IMR-90 (cell line): ENCODE results near the gene GPC4. TPM values are rescaled to one million over a fixed set of nuclear protein-coding genes. Genes with fewer than 3 reads are reported as not detected.

Experiments used
- ATAC-seq: fragments of 200-7000 bp; cut with Tn5 transposase; 2 replicates; pipeline ENCODE4 v1.9.1; 2020; ENCODE audit warnings: low read depth, mild to moderate bottlenecking, moderate library complexity
- BruUV-seq: library from RNA; stranded (reverse); fragments of 400-500 nt; replicated peaks from 2 replicates; lab custom pipeline; 2021; lab: Mats Ljungman, UMichigan
- CTCF ChIA-PET: fragments of 300-600 bp; formaldehyde crosslinking; extraction: SDS; loops from one replicate; lab custom pipeline; 2021; ENCODE audit warnings: antibody characterized with exemption; lab: Yijun Ruan, JAX
- POLR2A ChIA-PET: fragments of 300-600 bp; sonication (Branson Sonifier 250); formaldehyde crosslinking; loops from one replicate; lab custom pipeline; 2022; ENCODE audit warnings: antibody characterized with exemption; ENCODE audit not compliant: unreplicated experiment; lab: Charles Lee
- DNase-seq: peaks from one replicate; pipeline ENCODE4 v3.0.0; 2013
- H2AFZ ChIP-seq: replicated peaks from 2 replicates; pipeline ENCODE3; 2013; ENCODE audit warnings: low read length, mild to moderate bottlenecking; ENCODE audit not compliant: poor library complexity
- H2AK5ac ChIP-seq: 2 replicates; pipeline ENCODE4 v1.6.1; 2013; ENCODE audit warnings: low read depth, low read length, inconsistent platforms
- H2AK9ac ChIP-seq: replicated peaks from 2 replicates; pipeline ENCODE3; 2013; ENCODE audit warnings: mild to moderate bottlenecking, low read depth, low read length, moderate library complexity; ENCODE audit not compliant: poor library complexity
- H2BK120ac ChIP-seq: 2 replicates; pipeline ENCODE4 v1.6.1; 2013; ENCODE audit warnings: low read depth, low read length, inconsistent platforms
- H2BK15ac ChIP-seq: 3 replicates; pipeline ENCODE4 v1.6.1; 2013; ENCODE audit warnings: low read depth, low read length, inconsistent platforms
- H2BK20ac ChIP-seq: 2 replicates; pipeline ENCODE4 v1.6.1; 2013; ENCODE audit warnings: low read depth, mild to moderate bottlenecking, inconsistent platforms, low read length, moderate library complexity
- H2BK5ac ChIP-seq: 2 replicates; pipeline ENCODE4 v1.6.1; 2013; ENCODE audit warnings: mild to moderate bottlenecking, low read depth, low read length, inconsistent platforms; ENCODE audit not compliant: poor library complexity, severe bottlenecking
- H3K14ac ChIP-seq: replicated peaks from 2 replicates; pipeline ENCODE4 v1.6.1; 2013; ENCODE audit warnings: low read depth, low read length, inconsistent platforms
- H3K18ac ChIP-seq: 2 replicates; pipeline ENCODE4 v1.6.1; 2013; ENCODE audit warnings: low read depth, low read length, control low read depth
- H3K23ac ChIP-seq: 2 replicates; pipeline ENCODE4 v1.6.1; 2013; ENCODE audit warnings: low read depth, low read length, inconsistent platforms
- H3K27ac ChIP-seq: 2 replicates; pipeline ENCODE4 v1.5.1; 2013; ENCODE audit warnings: mild to moderate bottlenecking, control low read depth, low read length; ENCODE audit not compliant: insufficient read depth
- H3K27me3 ChIP-seq: 2 replicates; pipeline ENCODE4 v1.6.1; 2013; ENCODE audit warnings: low read length; ENCODE audit not compliant: control insufficient read depth, insufficient read depth
- H3K36me3 ChIP-seq: 2 replicates; pipeline ENCODE4 v1.6.1; 2013; ENCODE audit warnings: low read length, mixed read lengths; ENCODE audit not compliant: control insufficient read depth, insufficient read depth
- H3K4ac ChIP-seq: 2 replicates; pipeline ENCODE4 v1.6.1; 2013; ENCODE audit warnings: low read depth, low read length, inconsistent platforms
- H3K4me1 ChIP-seq: 2 replicates; pipeline ENCODE4 v1.6.1; 2013; ENCODE audit warnings: low read length, mixed read lengths; ENCODE audit not compliant: control insufficient read depth, insufficient read depth
- H3K4me2 ChIP-seq: 2 replicates; pipeline ENCODE4 v1.6.1; 2013; ENCODE audit warnings: low read depth, mild to moderate bottlenecking, control low read depth, low read length, moderate library complexity
- H3K4me3 ChIP-seq: 2 replicates; pipeline ENCODE4 v1.5.1; 2013; ENCODE audit warnings: low read depth, mild to moderate bottlenecking, control low read depth, low read length, moderate library complexity; ENCODE audit not compliant: insufficient read depth
- H3K56ac ChIP-seq: 2 replicates; pipeline ENCODE4 v1.6.1; 2013; ENCODE audit warnings: low read length, inconsistent platforms; ENCODE audit not compliant: insufficient read depth; ENCODE audit errors: extremely low read depth
- H3K79me1 ChIP-seq, 2 experiments: 2 replicates each; pipeline ENCODE4 v1.6.1; 2013; ENCODE audit warnings: low read length in 2 of 2, inconsistent platforms in 1 of 2, low read depth in 1 of 2
- H3K9ac ChIP-seq: 2 replicates; pipeline ENCODE4 v1.6.1; 2013; ENCODE audit warnings: low read depth, low read length, control low read depth
- H3K9me1 ChIP-seq: 2 replicates; pipeline ENCODE4 v1.6.1; 2013; ENCODE audit warnings: low read length, inconsistent platforms; ENCODE audit not compliant: insufficient read depth
- H3K9me3 ChIP-seq: 2 replicates; pipeline ENCODE4 v1.6.1; 2013; ENCODE audit warnings: low read length; ENCODE audit not compliant: control insufficient read depth, insufficient read depth
- H4K20me1 ChIP-seq: 2 replicates; pipeline ENCODE4 v1.6.1; 2013; ENCODE audit warnings: low read length, inconsistent platforms; ENCODE audit not compliant: insufficient read depth
- H4K5ac ChIP-seq: 2 replicates; pipeline ENCODE4 v1.6.1; 2013; ENCODE audit warnings: mild to moderate bottlenecking, low read depth, low read length, control low read depth
- H4K8ac ChIP-seq, 2 experiments: 2 replicates each; pipeline ENCODE4 v1.6.1; 2013; ENCODE audit warnings: low read depth in 2 of 2, low read length in 2 of 2, control low read depth in 1 of 2, inconsistent platforms in 1 of 2
- H4K91ac ChIP-seq: 2 replicates; pipeline ENCODE4 v1.6.1; 2013; ENCODE audit warnings: low read depth, low read length, inconsistent platforms; ENCODE audit not compliant: insufficient read depth
- CEBPB ChIP-seq: IDR thresholded peaks from 2 replicates; pipeline ENCODE4 v1.6.1; 2012; ENCODE audit warnings: low read depth, low read length, improper control_type of control experiment
- MXI1 ChIP-seq: IDR thresholded peaks from 2 replicates; pipeline ENCODE4 v1.6.1; 2012; ENCODE audit warnings: low read depth, mild to moderate bottlenecking, low read length, moderate library complexity, borderline replicate concordance
- NFE2L2 ChIP-seq: fragments of 150-350 bp; IDR thresholded peaks from 2 replicates; pipeline ENCODE4 v1.6.1; 2016; ENCODE audit warnings: low read depth, mild to moderate bottlenecking, low read length
- RAD21 ChIP-seq: IDR thresholded peaks from 2 replicates; pipeline ENCODE4 v1.6.1; 2012; ENCODE audit warnings: low read length, improper control_type of control experiment
- SMC3 ChIP-seq: fragments of 150-350 bp; IDR thresholded peaks from 2 replicates; pipeline ENCODE4 v1.6.1; 2016; ENCODE audit warnings: low read depth, mild to moderate bottlenecking, antibody characterized with exemption, low read length, moderate library complexity
- WGBS, 2 experiments: methylation state at CpG; one replicate each; pipeline versions ENCODE4 v1.1.5 to v1.1.7; 2013; ENCODE audit warnings: missing lambda C conversion rate in 2 of 2; ENCODE audit not compliant: insufficient read length in 1 of 2; ENCODE audit errors: extremely low coverage in 2 of 2; 5-methylcytosine and 5-hydroxymethylcytosine counted together
- dilution Hi-C: fragments of 300-500 bp; cut with HindIII; formaldehyde crosslinking; loops from one replicate; pipeline ENCODE4 v1.14.3; 2018; ENCODE audit warnings: low sequenced_read_pairs; ENCODE audit not compliant: unreplicated experiment
- in situ Hi-C: fragments of 300-500 bp; cut with MboI; formaldehyde crosslinking; loops from 3 replicates; pipeline ENCODE4 v1.14.3; 2019; ENCODE audit warnings: low sequenced_read_pairs, inconsistent platforms, mixed read lengths
- intact Hi-C: fragments of 100-400 bp; cut with micrococcal nuclease; formaldehyde crosslinking; loops from 2 replicates; pipeline ENCODE4 v1.10.0; 2022
- polyA plus RNA-seq, 3 experiments: library from polyadenylated mRNA; depleted of rRNA; stranded (reverse); fragments of >200 nt; gene quantifications; 2 replicates each; pipeline ENCODE4 v1.2.3, GENCODE V29; 2012; ENCODE audit warnings: low replicate concordance in 1 of 3
- total RNA-seq: library from RNA; depleted of rRNA; stranded (reverse); fragments of >200 nt; gene quantifications from 2 replicates; pipeline ENCODE4 v1.2.3, GENCODE V29; 2012
- TF ChIP-seq, protein P1 (sequence below): conservative IDR thresholded peaks from 2 replicates; pipeline ENCODE4 v1.5.1; 2012; ENCODE audit warnings: mild to moderate bottlenecking, low read depth, low read length, improper control_type of control experiment

Gene GPC4
- total and polyA plus RNA-seq, 2 of the 4 experiments (the other 2 are of a cell fraction) = 0.54 to 1.6 TPM

DNA sequence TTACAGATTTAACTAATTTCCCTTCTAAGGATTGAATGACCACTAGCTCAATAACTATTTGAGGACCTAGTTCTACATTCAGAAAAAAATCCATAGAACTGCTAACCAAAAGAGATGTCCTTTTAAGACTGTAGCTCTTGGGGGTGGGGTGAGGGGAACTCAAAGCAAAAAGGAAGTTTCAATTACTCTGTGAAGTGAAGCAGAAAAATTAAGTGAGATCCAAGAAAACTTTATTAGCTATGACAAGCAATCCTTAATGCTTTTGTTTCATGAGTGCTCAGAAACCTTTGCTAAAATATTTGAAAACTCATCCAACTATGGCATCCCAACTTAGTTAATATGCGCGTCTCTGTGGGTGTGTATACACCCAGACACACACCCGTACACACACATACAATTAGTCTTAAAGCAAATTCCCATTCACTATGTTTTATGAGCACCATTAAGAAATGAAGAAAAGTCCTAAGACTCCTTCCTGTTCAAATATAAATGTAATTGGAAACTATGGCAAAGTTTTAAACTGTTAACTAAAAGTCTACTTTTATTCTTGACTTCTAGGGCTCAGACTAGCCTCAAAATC is 44.5 kb downstream of the GPC4 start:
- Histone ChIP-seq H2AK9ac (no peak overlapping the region), H2BK15ac (no peak overlapping the region), H3K4me1 (no peaks in the 10 kb centered on the region), H3K27me3 (no peaks in the 10 kb centered on the region; the same call in 1 of the 2 replicates), H3K18ac (no peak overlapping the region), H4K5ac (no peak overlapping the region), H2AK5ac (no peak overlapping the region), H4K91ac (no peak overlapping the region), H2AFZ (no peak overlapping the region), H3K23ac (no peak overlapping the region), H3K9me3 (no peaks in the 10 kb centered on the region), H3K9me1 (no peaks in the 10 kb centered on the region), H3K56ac (no peak overlapping the region), H2BK120ac (no peak overlapping the region), H4K20me1 (no peaks in the 10 kb centered on the region), H3K27ac (no peak overlapping the region), H2BK5ac (no peak overlapping the region), H3K4me2 (no peak overlapping the region), H3K14ac (no peak overlapping the region), H3K4ac (no peak overlapping the region), H3K4me3 (no peak overlapping the region), H4K8ac (no peak overlapping the region), H3K9ac (no peak overlapping the region), H3K79me1 (no peaks in the 10 kb centered on the region), H3K36me3 (no peaks in the 10 kb centered on the region), H2BK20ac (no peak overlapping the region)
- ChIA-PET CTCF (no interaction called here), POLR2A (no interaction called here)
- WGBS, 2 experiments = no CpG with 5 or more reads among the region's 3 CpGs
- BruUV-seq = no TSS peak
- no peak for DNase-seq
- intact Hi-C loops = no loop called here
- dilution Hi-C loops = no loop called here
- ATAC-seq = no peak
- in situ Hi-C loops = no loop called here
- TF ChIP-seq MXI1 (no peak), NFE2L2 (no peak), SMC3 (no peak), RAD21 (no peak), CEBPB (no peak)
- TF ChIP-seq, protein P1, sequence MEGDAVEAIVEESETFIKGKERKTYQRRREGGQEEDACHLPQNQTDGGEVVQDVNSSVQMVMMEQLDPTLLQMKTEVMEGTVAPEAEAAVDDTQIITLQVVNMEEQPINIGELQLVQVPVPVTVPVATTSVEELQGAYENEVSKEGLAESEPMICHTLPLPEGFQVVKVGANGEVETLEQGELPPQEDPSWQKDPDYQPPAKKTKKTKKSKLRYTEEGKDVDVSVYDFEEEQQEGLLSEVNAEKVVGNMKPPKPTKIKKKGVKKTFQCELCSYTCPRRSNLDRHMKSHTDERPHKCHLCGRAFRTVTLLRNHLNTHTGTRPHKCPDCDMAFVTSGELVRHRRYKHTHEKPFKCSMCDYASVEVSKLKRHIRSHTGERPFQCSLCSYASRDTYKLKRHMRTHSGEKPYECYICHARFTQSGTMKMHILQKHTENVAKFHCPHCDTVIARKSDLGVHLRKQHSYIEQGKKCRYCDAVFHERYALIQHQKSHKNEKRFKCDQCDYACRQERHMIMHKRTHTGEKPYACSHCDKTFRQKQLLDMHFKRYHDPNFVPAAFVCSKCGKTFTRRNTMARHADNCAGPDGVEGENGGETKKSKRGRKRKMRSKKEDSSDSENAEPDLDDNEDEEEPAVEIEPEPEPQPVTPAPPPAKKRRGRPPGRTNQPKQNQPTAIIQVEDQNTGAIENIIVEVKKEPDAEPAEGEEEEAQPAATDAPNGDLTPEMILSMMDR = no peak
